ENCODE measurements around the gene EPHA4.
A peak's percentile ranks its signal among the peaks of the same experiment; 100 is the strongest.

The EPHA4 gene

GRCh38 chr2:221405521-221405920 is 166.6 kb downstream of the EPHA4 start:
- H3K4me3 ChIP-seq (ENCODE audit: low read length): no peak overlapping the region
- no peak for DNase-seq (ENCODE audit: low read depth)
- TF ChIP-seq CTCF (conservative IDR thresholded peaks at IDR 0.05; ENCODE audit: low read length): no peak

- peak; percentile 46 for DNase-seq (ENCODE audit: low read depth)
- no peak for TF ChIP-seq CTCF (conservative IDR thresholded peaks at IDR 0.05; ENCODE audit: low read length)
- H3K4me3 ChIP-seq (ENCODE audit: low read length): no peak overlapping the region
Observed at GRCh38 chr2:221402072-221402471, 170.0 kb downstream of the EPHA4 start.

- no peak for TF ChIP-seq CTCF (conservative IDR thresholded peaks at IDR 0.05; ENCODE audit: low read length)
- no peak overlapping the region for H3K4me3 ChIP-seq (ENCODE audit: low read length)
- DNase-seq (ENCODE audit: low read depth): no peak
Observed at GRCh38 chr2:221400411-221400810, 171.7 kb downstream of the EPHA4 start.

- H3K4me3 ChIP-seq (ENCODE audit: low read length): no peak overlapping the region
- TF ChIP-seq CTCF (conservative IDR thresholded peaks at IDR 0.05; ENCODE audit: low read length): no peak
Observed at GRCh38 chr2:221399183-221399582, 172.9 kb downstream of the EPHA4 start.

GRCh38 chr2:221397187-221397586 is 174.9 kb downstream of the EPHA4 start:
- TF ChIP-seq CTCF (conservative IDR thresholded peaks at IDR 0.05; ENCODE audit: low read length): no peak
- DNase-seq (ENCODE audit: low read depth): no peak
- H3K4me3 ChIP-seq (ENCODE audit: low read length): no peak overlapping the region

More at GRCh38 chr2:221399183-221399582, 172.9 kb downstream of the EPHA4 start:
- no peak for DNase-seq (ENCODE audit: low read depth)

GRCh38 chr2:221392228-221392881 is 179.7 kb downstream of the EPHA4 start:
- TF ChIP-seq CTCF (conservative IDR thresholded peaks at IDR 0.05; ENCODE audit: low read length): no peak

GRCh38 chr2:221390878-221391277 is 181.2 kb downstream of the EPHA4 start:
- no peak overlapping the region for H3K4me3 ChIP-seq (ENCODE audit: low read length)
- no peak for TF ChIP-seq CTCF (conservative IDR thresholded peaks at IDR 0.05; ENCODE audit: low read length)
- no peak for DNase-seq (ENCODE audit: low read depth)

More at GRCh38 chr2:221392228-221392881, 179.7 kb downstream of the EPHA4 start:
- DNase-seq (ENCODE audit: low read depth): no peak
- no peak overlapping the region for H3K4me3 ChIP-seq (ENCODE audit: low read length)

Data from AG10803 (cell line).